HepG2 (cell line): ENCODE data around the gene ORC2. TPM values are rescaled to one million over a fixed set of nuclear protein-coding genes. Genes with fewer than 3 reads are reported as not detected.
A peak's percentile ranks its signal among the peaks of the same experiment; 100 is the strongest.

ENCODE experiments used
- AFF4 ChIP-seq: sonication (generic); formaldehyde crosslinking; IDR thresholded peaks from 2 replicates; pipeline ENCODE4 v1.4.0; 2020; ENCODE audit warnings: missing genetic modification reagents
- E2F1 ChIP-seq: sonication (generic); formaldehyde crosslinking; IDR thresholded peaks from 2 replicates; pipeline ENCODE4 v1.5.0; 2020; ENCODE audit warnings: missing genetic modification reagents
- ELF3 ChIP-seq: IDR thresholded peaks from 2 replicates; pipeline ENCODE4 v1.6.1; 2016; ENCODE audit warnings: missing genetic modification reagents, missing compliant biosample characterization
- FOSL1 ChIP-seq: sonication (generic); formaldehyde crosslinking; IDR thresholded peaks from 2 replicates; pipeline ENCODE4 v1.9.0; 2021; ENCODE audit warnings: missing genetic modification reagents, borderline replicate concordance
- GFI1 ChIP-seq: sonication (generic); formaldehyde crosslinking; IDR thresholded peaks from 2 replicates; pipeline ENCODE4 v1.5.0; 2020; ENCODE audit warnings: missing genetic modification reagents, mild to moderate bottlenecking, borderline replicate concordance
- HNF1B ChIP-seq: sonication (generic); formaldehyde crosslinking; IDR thresholded peaks from 2 replicates; pipeline ENCODE4 v1.5.1; 2020; ENCODE audit warnings: mild to moderate bottlenecking, moderate library complexity, missing genetic modification reagents
- PTBP1 ChIP-seq: fragments of 200-400 bp; formaldehyde crosslinking; IDR thresholded peaks from 2 replicates; pipeline ENCODE4 v1.6.1; 2018; ENCODE audit warnings: low read length, low read depth; ENCODE audit not compliant: poor library complexity, severe bottlenecking
- ZMAT5 ChIP-seq: sonication (generic); formaldehyde crosslinking; IDR thresholded peaks from 2 replicates; pipeline ENCODE4 v1.5.0; 2020; ENCODE audit warnings: mild to moderate bottlenecking, low read depth, missing genetic modification reagents, borderline replicate concordance
- ZNF251 ChIP-seq: sonication (generic); formaldehyde crosslinking; IDR thresholded peaks from 2 replicates; pipeline ENCODE4 v1.9.0; 2021; ENCODE audit warnings: mild to moderate bottlenecking, missing genetic modification reagents
- ZNF362 ChIP-seq: sonication (generic); formaldehyde crosslinking; IDR thresholded peaks from 2 replicates; pipeline ENCODE4 v1.4.0; 2020; ENCODE audit warnings: missing genetic modification reagents, mild to moderate bottlenecking, borderline replicate concordance
- ZNF501 ChIP-seq: sonication (generic); formaldehyde crosslinking; IDR thresholded peaks from 2 replicates; pipeline ENCODE4 v1.5.1; 2020; ENCODE audit warnings: mild to moderate bottlenecking, moderate library complexity, missing genetic modification reagents
- ZNF629 ChIP-seq: sonication (generic); formaldehyde crosslinking; conservative IDR thresholded peaks from 2 replicates; pipeline ENCODE4 v1.5.0; 2020; ENCODE audit warnings: missing genetic modification reagents
- ZNF850 ChIP-seq: sonication (generic); formaldehyde crosslinking; conservative IDR thresholded peaks from 2 replicates; pipeline ENCODE4 v1.9.0; 2021; ENCODE audit warnings: mild to moderate bottlenecking, missing genetic modification reagents
- ZNF883 ChIP-seq: sonication (generic); formaldehyde crosslinking; IDR thresholded peaks from 2 replicates; pipeline ENCODE4 v1.5.1; 2020; ENCODE audit warnings: mild to moderate bottlenecking, missing genetic modification reagents; ENCODE audit errors: not compliant biosample characterization
- ZSCAN21 ChIP-seq: sonication (generic); formaldehyde crosslinking; IDR thresholded peaks from 2 replicates; pipeline ENCODE4 v1.8.0; 2022; ENCODE audit warnings: mild to moderate bottlenecking, missing genetic modification reagents, moderate library complexity, borderline replicate concordance
- polyA plus RNA-seq, 8 experiments: library from polyadenylated mRNA; depleted of rRNA in 3 of 8; stranded (reverse) in 7 of 8; unstranded in 1 of 8; fragments of >200 nt; fragmentation: Illumina TruSeq in 4 of 8; extraction: Trizol in 4 of 8; gene quantifications; 2 replicates each; pipeline versions ENCODE4 v1.2.1 to v1.2.3, GENCODE V29; 2011 to 2016; ENCODE audit warnings: low read depth in 4 of 8, missing spikeins in 1 of 8, mixed read lengths in 1 of 8; ENCODE audit not compliant: insufficient read depth in 1 of 8
- total RNA-seq, 5 experiments: library from RNA; depleted of rRNA; stranded (reverse); fragments of >200 nt; fragmentation: Illumina TruSeq; extraction: Trizol; gene quantifications; 2 replicates each; pipeline ENCODE4 v1.2.3, GENCODE V29; 2016; ENCODE audit warnings: low read depth in 1 of 5
- TF ChIP-seq, protein P1 (sequence below): IDR thresholded peaks from 2 replicates; pipeline ENCODE4 v1.6.1; 2012; ENCODE audit warnings: low read length, improper control_type of control experiment

Gene ORC2
- total and polyA plus RNA-seq, 2 of the 13 experiments (the other 11 are each of a cell fraction or from before 2014, with no cell fraction given) = 19.3 to 73.5 TPM

- TF ChIP-seq HNF1B (CRISPR knock-in tag) (peak; percentile 95), AFF4 (CRISPR knock-in tag) (no peak), ZMAT5 (CRISPR knock-in tag) (no peak), ZNF362 (CRISPR knock-in tag) (0 out of 2 replicates have a peak, but pooled peaks have one; percentile 8), E2F1 (CRISPR knock-in tag) (peak; percentile 89), GFI1 (CRISPR knock-in tag) (0 out of 2 replicates have a peak, but pooled peaks have one; percentile 26), ZNF251 (CRISPR knock-in tag) (no peak), ZNF501 (CRISPR knock-in tag) (peak; percentile 99), FOSL1 (CRISPR knock-in tag) (0 out of 2 replicates have a peak, but pooled peaks have one; percentile 13), ELF3 (CRISPR knock-in tag) (peak; percentile 92), ZSCAN21 (CRISPR knock-in tag) (peak; percentile 94), ZNF883 (CRISPR knock-in tag) (peak; percentile 95), PTBP1 (peak; percentile 95), ZNF850 (CRISPR knock-in tag) (no peak), ZNF629 (no peak; the same call in 1 of the 2 replicates)
- TF ChIP-seq, protein P1, sequence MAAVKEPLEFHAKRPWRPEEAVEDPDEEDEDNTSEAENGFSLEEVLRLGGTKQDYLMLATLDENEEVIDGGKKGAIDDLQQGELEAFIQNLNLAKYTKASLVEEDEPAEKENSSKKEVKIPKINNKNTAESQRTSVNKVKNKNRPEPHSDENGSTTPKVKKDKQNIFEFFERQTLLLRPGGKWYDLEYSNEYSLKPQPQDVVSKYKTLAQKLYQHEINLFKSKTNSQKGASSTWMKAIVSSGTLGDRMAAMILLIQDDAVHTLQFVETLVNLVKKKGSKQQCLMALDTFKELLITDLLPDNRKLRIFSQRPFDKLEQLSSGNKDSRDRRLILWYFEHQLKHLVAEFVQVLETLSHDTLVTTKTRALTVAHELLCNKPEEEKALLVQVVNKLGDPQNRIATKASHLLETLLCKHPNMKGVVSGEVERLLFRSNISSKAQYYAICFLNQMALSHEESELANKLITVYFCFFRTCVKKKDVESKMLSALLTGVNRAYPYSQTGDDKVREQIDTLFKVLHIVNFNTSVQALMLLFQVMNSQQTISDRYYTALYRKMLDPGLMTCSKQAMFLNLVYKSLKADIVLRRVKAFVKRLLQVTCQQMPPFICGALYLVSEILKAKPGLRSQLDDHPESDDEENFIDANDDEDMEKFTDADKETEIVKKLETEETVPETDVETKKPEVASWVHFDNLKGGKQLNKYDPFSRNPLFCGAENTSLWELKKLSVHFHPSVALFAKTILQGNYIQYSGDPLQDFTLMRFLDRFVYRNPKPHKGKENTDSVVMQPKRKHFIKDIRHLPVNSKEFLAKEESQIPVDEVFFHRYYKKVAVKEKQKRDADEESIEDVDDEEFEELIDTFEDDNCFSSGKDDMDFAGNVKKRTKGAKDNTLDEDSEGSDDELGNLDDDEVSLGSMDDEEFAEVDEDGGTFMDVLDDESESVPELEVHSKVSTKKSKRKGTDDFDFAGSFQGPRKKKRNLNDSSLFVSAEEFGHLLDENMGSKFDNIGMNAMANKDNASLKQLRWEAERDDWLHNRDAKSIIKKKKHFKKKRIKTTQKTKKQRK = no peak
Measured at GRCh38 chr2:200963124-200963917, at the start of gene ORC2 (continued).
